ENCODE data around the gene EIF2B1.

- no peak for TF ChIP-seq ZNF138 (tag by site-specific recombination; IDR thresholded peaks at IDR 0.05; ENCODE audit: borderline replicate concordance)
- peak; percentile 76; the same call in 1 of the 2 replicates for TF ChIP-seq ELK4 (IDR thresholded peaks at IDR 0.05; ENCODE audit: borderline replicate concordance, low read depth, low read length)
- peak; percentile 100 for TF ChIP-seq ZBTB10 (tag by site-specific recombination; IDR thresholded peaks at IDR 0.05)
- TF ChIP-seq ZBTB44 (tag by site-specific recombination; IDR thresholded peaks at IDR 0.05): no peak
- TF ChIP-seq CTCF (tag by site-specific recombination; IDR thresholded peaks at IDR 0.05): peak; percentile 58; the same call in 1 of the 2 replicates
- TF ChIP-seq ZNF221 (tag by site-specific recombination; IDR thresholded peaks at IDR 0.05; ENCODE audit: borderline replicate concordance): no peak
- no peak for TF ChIP-seq PRDM2 (tag by site-specific recombination; IDR thresholded peaks at IDR 0.05; ENCODE audit: borderline replicate concordance)
- peak; percentile 80 for TF ChIP-seq ZNF24 (tag by site-specific recombination; IDR thresholded peaks at IDR 0.05)
- no peak for TF ChIP-seq ZNF274 (IDR thresholded peaks at IDR 0.05; ENCODE audit: low read length)
- TF ChIP-seq ZNF274 (tag by site-specific recombination; IDR thresholded peaks at IDR 0.05; ENCODE audit: borderline replicate concordance): no peak
- TF ChIP-seq MYNN (tag by site-specific recombination; IDR thresholded peaks at IDR 0.05; ENCODE audit: borderline replicate concordance): no peak
- TF ChIP-seq ZNF48 (tag by site-specific recombination; IDR thresholded peaks at IDR 0.05): no peak
- TF ChIP-seq ZNF311 (tag by site-specific recombination; IDR thresholded peaks at IDR 0.05; ENCODE audit: borderline replicate concordance): no peak
- peak; percentile 64; the same call in 1 of the 2 replicates for TF ChIP-seq ZBTB7A (tag by site-specific recombination; IDR thresholded peaks at IDR 0.05; ENCODE audit: low read depth)
- TF ChIP-seq ZBTB11 (tag by site-specific recombination; conservative IDR thresholded peaks at IDR 0.05; ENCODE audit: low read depth): peak; percentile 98
Measured at GRCh38 chr12:123633379-123634141, at the start of gene EIF2B1, which contains the start of gene GTF2H3.
